Measurements from ENCODE around the gene LHX2.

The LHX2 gene

GRCh38 chr9:124060844-124061605, 49.5 kb downstream of the LHX2 start:
- no peak for DNase-seq (ENCODE audit: low read depth, low spot score)

- no peak for DNase-seq (ENCODE audit: low read depth, low spot score)
Measured at GRCh38 chr9:124062172-124062571, 50.6 kb downstream of the LHX2 start.

- DNase-seq (ENCODE audit: low read depth, low spot score), result no peak
Measured at GRCh38 chr9:124066783-124067577, 55.4 kb downstream of the LHX2 start.

GRCh38 chr9:124068251-124068650, 56.7 kb downstream of the LHX2 start:
- no peak for DNase-seq (ENCODE audit: low read depth, low spot score)

- DNase-seq (ENCODE audit: low read depth, low spot score), result no peak
Measured at GRCh38 chr9:124074746-124075145, 63.2 kb downstream of the LHX2 start.

- DNase-seq (ENCODE audit: low read depth, low spot score), result no peak
Measured at GRCh38 chr9:124075761-124076160, 64.2 kb downstream of the LHX2 start.

- no peak for DNase-seq (ENCODE audit: low read depth, low spot score)
Measured at GRCh38 chr9:124077915-124078572, 66.5 kb downstream of the LHX2 start.

GRCh38 chr9:124078641-124079040, 67.1 kb downstream of the LHX2 start:
- DNase-seq (ENCODE audit: low read depth, low spot score), result no peak

- no peak for DNase-seq (ENCODE audit: low read depth, low spot score)
Measured at GRCh38 chr9:124079176-124079925, 67.8 kb downstream of the LHX2 start.

- no peak for DNase-seq (ENCODE audit: low read depth, low spot score)
Measured at GRCh38 chr9:124082622-124083021, 71.1 kb downstream of the LHX2 start.

All from activated CD4-positive, CD25-positive, alpha-beta regulatory T cell treated with anti-CD3 and anti-CD28 coated beads, Interleukin-2, amount 50 U/mL, for 16 hours (primary cell).